GM12874 (cell line): Measurements from ENCODE around the gene OTX2.

Experiments used
- CTCF ChIP-seq: IDR thresholded peaks from 2 replicates; pipeline ENCODE4 v1.5.1; 2011; ENCODE audit warnings: low read depth, mild to moderate bottlenecking, control low read depth, low read length, moderate library complexity; ENCODE audit not compliant: insufficient read depth

OTX2 gene

GRCh38 chr14:56816574-56817391, 6.5 kb upstream of the OTX2 start:
- TF ChIP-seq CTCF = no peak

- no peak for TF ChIP-seq CTCF
Measured at GRCh38 chr14:56815745-56816144, 5.5 kb upstream of the OTX2 start.

GRCh38 chr14:56814969-56815700, 4.9 kb upstream of the OTX2 start:
- TF ChIP-seq CTCF = no peak

- TF ChIP-seq CTCF = no peak
Measured at GRCh38 chr14:56814519-56814959, 4.3 kb upstream of the OTX2 start.

- TF ChIP-seq CTCF = no peak
Measured at GRCh38 chr14:56813143-56813551, 2.9 kb upstream of the OTX2 start.

GRCh38 chr14:56812364-56813141, 2.3 kb upstream of the OTX2 start:
- TF ChIP-seq CTCF = no peak
